Testis (tissue), 3 donors: ENCODE measurements around the gene RNF207. TPM values are rescaled to one million over a fixed set of nuclear protein-coding genes. Genes with fewer than 3 reads are reported as not detected.

Experiments
- DNase-seq: peaks from one replicate; pipeline ENCODE4 v3.0.0-alpha.2; 2019
- H3K27ac ChIP-seq, 2 donors: fragments of 200-600 bp; sonication (generic); one replicate each; pipeline ENCODE4 v1.5.1; 2019
- H3K27me3 ChIP-seq: fragments of 200-600 bp; sonication (generic); one replicate; pipeline ENCODE4 v1.5.1; 2019
- H3K36me3 ChIP-seq: fragments of 200-600 bp; sonication (generic); one replicate; pipeline ENCODE4 v1.5.1; 2017; ENCODE audit warnings: low read depth; ENCODE audit errors: missing control alignments
- H3K4me1 ChIP-seq: fragments of 200-600 bp; sonication (generic); one replicate; pipeline ENCODE4 v1.5.1; 2019
- H3K4me3 ChIP-seq, 2 donors: fragments of 200-600 bp; sonication (generic); one replicate each; pipeline ENCODE4 v1.5.1; 2017 to 2019
- H3K9me3 ChIP-seq: fragments of 200-600 bp; sonication (generic); one replicate; pipeline ENCODE4 v1.5.1; 2017
- CTCF ChIP-seq, 3 experiments: fragments of 450-650 bp in 2 of 3; fragments of 200-600 bp in 1 of 3; sonication (generic) in 1 of 3; IDR thresholded peaks; one replicate each; pipeline ENCODE4 v1.5.1; 2016 to 2019; ENCODE audit warnings: antibody characterized with exemption in 3 of 3, mild to moderate bottlenecking in 2 of 3, moderate library complexity in 1 of 3
- POLR2A ChIP-seq: fragments of 450-650 bp; IDR thresholded peaks from one replicate; pipeline ENCODE4 v1.6.1; 2017; ENCODE audit warnings: antibody characterized with exemption, mild to moderate bottlenecking, moderate library complexity
- WGBS, 2 donors: methylation state at CpG; one replicate each; pipeline ENCODE4 v1.1.5; 2018; 5-methylcytosine and 5-hydroxymethylcytosine counted together
- intact Hi-C: fragments of 100-400 bp; cut with DNase I; formaldehyde crosslinking; loops from one replicate; pipeline ENCODE4 v1.15.1; 2023; ENCODE audit warnings: low total_unique reads
- polyA plus RNA-seq: library from polyadenylated mRNA; stranded (reverse); fragments of 350-450 nt; fragmentation: Illumina TruSeq; extraction: RNeasy Lipid Tissue Mini Kit (QIAGEN cat#74804); gene quantifications from one replicate; pipeline ENCODE4 v1.2.3, GENCODE V29; 2014; ENCODE audit warnings: low read depth, low replicate concordance; ENCODE audit not compliant: insufficient read depth
- total RNA-seq, 2 donors: library from RNA; depleted of rRNA; stranded (reverse); fragments of >200 nt; gene quantifications; one replicate each; pipeline ENCODE4 v1.2.3, GENCODE V29; 2016

The RNF207 gene
- total and polyA plus RNA-seq, 3 donors from 2014 or later: 4.8 to 20.1 (median 13.2) TPM

GRCh38 chr1:6168947-6169586 lies 36.9 kb upstream of the RNF207 start:
- no peak for DNase-seq
- Histone ChIP-seq H3K4me3 (no peak overlapping the region), H3K4me1 (no peaks in the 10 kb centered on the region), H3K9me3 (no peaks in the 10 kb centered on the region), H3K27ac (no peak overlapping the region), H3K27me3 (no peaks in the 10 kb centered on the region), H3K36me3 (no peaks in the 10 kb centered on the region)
- WGBS, 2 donors: 71 to 79% methylated on average over 14 to 18 of the region's 18 CpGs
- intact Hi-C loops: no loop called here
- TF ChIP-seq POLR2A (no peak), CTCF (IDR thresholded peaks at IDR 0.05) (no peak)

- intact Hi-C loops: no loop called here
- Histone ChIP-seq H3K27ac (no peak overlapping the region), H3K4me1 (no peaks in the 10 kb centered on the region), H3K36me3 (no peaks in the 10 kb centered on the region), H3K4me3 (no peak overlapping the region), H3K9me3 (no peaks in the 10 kb centered on the region), H3K27me3 (no peaks in the 10 kb centered on the region)
- no peak for DNase-seq
- WGBS, 2 donors: 76 to 88% methylated on average over 14 to 16 of the region's 16 CpGs
- TF ChIP-seq CTCF (IDR thresholded peaks at IDR 0.05) (no peak), POLR2A (no peak)
These were observed 35.7 kb upstream of the RNF207 start for GRCh38 chr1:6170116-6170741.

GRCh38 chr1:6170742-6171201 lies 35.1 kb upstream of the RNF207 start:
- no peaks in the 10 kb centered on the region for H3K4me1 ChIP-seq
- no peaks in the 10 kb centered on the region for H3K36me3 ChIP-seq
- H3K27ac ChIP-seq: no peak overlapping the region
- no peak overlapping the region for H3K4me3 ChIP-seq
- intact Hi-C loops: no loop called here
- H3K9me3 ChIP-seq: no peaks in the 10 kb centered on the region
- no peak for DNase-seq
- no peak for TF ChIP-seq CTCF (IDR thresholded peaks at IDR 0.05)
- TF ChIP-seq POLR2A: no peak
- 82 to 84% methylated on average over 11 to 19 of the region's 19 CpGs for WGBS, 2 donors
- H3K27me3 ChIP-seq: no peaks in the 10 kb centered on the region

- no peaks in the 10 kb centered on the region for H3K9me3 ChIP-seq
- no peaks in the 10 kb centered on the region for H3K27me3 ChIP-seq
- TF ChIP-seq POLR2A (no peak), CTCF (IDR thresholded peaks at IDR 0.05) (peak in 1 of 3 experiments; percentile 10)
- no peaks in the 10 kb centered on the region for H3K4me1 ChIP-seq
- 45 to 72% methylated on average over 5 to 10 of the region's 10 CpGs for WGBS, 2 donors
- H3K27ac ChIP-seq: no peak overlapping the region
- DNase-seq: no peak
- no peaks in the 10 kb centered on the region for H3K36me3 ChIP-seq
- H3K4me3 ChIP-seq: no peak overlapping the region
- intact Hi-C loops: no loop called here
These were observed 34.3 kb upstream of the RNF207 start for GRCh38 chr1:6171548-6172124.
